Measurements from ENCODE around the gene MMP20.

MMP20 gene

GRCh38 chr11:102598272-102598671, 26.9 kb downstream of the MMP20 start:
- Mint-ChIP-seq H3K27ac (peak overlapping the region in 1 of 3 experiments; percentile 91), H3K4me3 (no peak overlapping the region), H3K9me3 (no peaks in the 10 kb centered on the region), H3K4me1 (peaks cover 5% of the 10 kb centered on the region), H3K27me3 (ENCODE audit: low read depth) (peaks cover 3% of the 10 kb centered on the region), H3K36me3 (ENCODE audit: low read depth) (no peaks in the 10 kb centered on the region)
- no peak for TF ChIP-seq CTCF (IDR thresholded peaks at IDR 0.05; ENCODE audit: unreplicated experiment in 3 of 3)

- no peak overlapping the region for H3K27ac Mint-ChIP-seq
- H3K27me3 Mint-ChIP-seq (ENCODE audit: low read depth), result peaks cover 3% of the 10 kb centered on the region
- no peak for TF ChIP-seq CTCF (IDR thresholded peaks at IDR 0.05; ENCODE audit: unreplicated experiment in 3 of 3)
- H3K4me1 Mint-ChIP-seq, result no peaks in the 10 kb centered on the region
- H3K4me3 Mint-ChIP-seq, result no peak overlapping the region
- no peaks in the 10 kb centered on the region for H3K36me3 Mint-ChIP-seq (ENCODE audit: low read depth)
- H3K9me3 Mint-ChIP-seq, result no peaks in the 10 kb centered on the region
Measured at GRCh38 chr11:102596578-102596977, 28.6 kb downstream of the MMP20 start.

GRCh38 chr11:102592634-102593581, 32.2 kb downstream of the MMP20 start:
- TF ChIP-seq CTCF (IDR thresholded peaks at IDR 0.05; ENCODE audit: unreplicated experiment in 3 of 3), result peak in 2 of 3 experiments; percentile 24 to 37
- Mint-ChIP-seq H3K9me3 (peaks cover 6% of the 10 kb centered on the region), H3K4me1 (no peaks in the 10 kb centered on the region), H3K27ac (no peak overlapping the region), H3K4me3 (no peak overlapping the region), H3K27me3 (ENCODE audit: low read depth) (peaks cover 3% of the 10 kb centered on the region), H3K36me3 (ENCODE audit: low read depth) (no peaks in the 10 kb centered on the region)

GRCh38 chr11:102592131-102592530, 33.0 kb downstream of the MMP20 start:
- Mint-ChIP-seq H3K27me3 (ENCODE audit: low read depth) (peaks cover 4% of the 10 kb centered on the region), H3K4me3 (no peak overlapping the region), H3K4me1 (no peaks in the 10 kb centered on the region), H3K36me3 (ENCODE audit: low read depth) (no peaks in the 10 kb centered on the region), H3K27ac (peak overlapping the region in 1 of 3 experiments; percentile 33), H3K9me3 (peaks cover 9% of the 10 kb centered on the region)
- TF ChIP-seq CTCF (IDR thresholded peaks at IDR 0.05; ENCODE audit: unreplicated experiment in 3 of 3), result no peak

GRCh38 chr11:102591160-102591718, 33.9 kb downstream of the MMP20 start:
- H3K9me3 Mint-ChIP-seq, result peaks cover 11% of the 10 kb centered on the region
- TF ChIP-seq CTCF (IDR thresholded peaks at IDR 0.05; ENCODE audit: unreplicated experiment in 3 of 3), result no peak
- peaks cover 7% of the 10 kb centered on the region for H3K27me3 Mint-ChIP-seq (ENCODE audit: low read depth)
- no peaks in the 10 kb centered on the region for H3K4me1 Mint-ChIP-seq
- no peak overlapping the region for H3K4me3 Mint-ChIP-seq
- H3K36me3 Mint-ChIP-seq (ENCODE audit: low read depth), result no peaks in the 10 kb centered on the region
- H3K27ac Mint-ChIP-seq, result peak overlapping the region in 1 of 3 experiments; percentile 33

All from nephron (organoid).